Spleen (tissue), 11 donors: ENCODE data around the gene PODNL1. TPM values are rescaled to one million over a fixed set of nuclear protein-coding genes. Genes with fewer than 3 reads are reported as not detected.

ENCODE experiments used
- DNase-seq: peaks from one replicate; pipeline ENCODE4 v3.0.0-alpha.2; 2020
- H3K27ac ChIP-seq, 8 donors: fragments of 200-600 bp; sonication (generic) in 7 of 8; 1 replicate in 4 of 8; 2 replicates in 4 of 8; pipeline versions ENCODE4 v1.5.0 to v1.8.0; 2016 to 2021; ENCODE audit warnings: inconsistent platforms in 4 of 8, mild to moderate bottlenecking in 4 of 8, moderate library complexity in 1 of 8
- H3K27me3 ChIP-seq, 7 donors: fragments of 200-600 bp; sonication (generic) in 6 of 7; replicated peaks in 1 of 7; 1 replicate in 4 of 7; 2 replicates in 3 of 7; pipeline versions ENCODE4 v1.5.0 to v1.8.0; 2016 to 2021; ENCODE audit warnings: inconsistent platforms in 3 of 7, mild to moderate bottlenecking in 1 of 7
- H3K36me3 ChIP-seq, 6 donors: fragments of 200-600 bp; sonication (generic) in 5 of 6; 1 replicate in 4 of 6; 2 replicates in 2 of 6; pipeline versions ENCODE4 v1.5.0 to v1.8.0; 2016 to 2021; ENCODE audit warnings: inconsistent platforms in 2 of 6
- H3K4me1 ChIP-seq, 6 donors: fragments of 200-600 bp; sonication (generic) in 5 of 6; 1 replicate in 3 of 6; 2 replicates in 3 of 6; pipeline versions ENCODE4 v1.5.0 to v1.8.0; 2016 to 2021; ENCODE audit warnings: inconsistent platforms in 3 of 6
- H3K4me3 ChIP-seq, 8 donors: fragments of 200-600 bp; sonication (generic) in 7 of 8; 1 replicate in 4 of 8; 2 replicates in 4 of 8; pipeline versions ENCODE4 v1.5.0 to v1.8.0; 2016 to 2021; ENCODE audit warnings: inconsistent platforms in 4 of 8, mild to moderate bottlenecking in 4 of 8, moderate library complexity in 2 of 8
- H3K9me3 ChIP-seq, 8 donors: fragments of 200-600 bp; sonication (generic) in 7 of 8; 1 replicate in 4 of 8; 2 replicates in 4 of 8; pipeline versions ENCODE4 v1.5.0 to v1.8.0; 2016 to 2021; ENCODE audit warnings: inconsistent platforms in 4 of 8
- CTCF ChIP-seq, 11 experiments: fragments of 200-600 bp in 7 of 11; fragments of 450-650 bp in 4 of 11; sonication (generic) in 4 of 11; IDR thresholded peaks in 8 of 11; conservative IDR thresholded peaks in 3 of 11; 1 replicate in 7 of 11; 2 replicates in 4 of 11; pipeline versions ENCODE4 v1.4.0 to v1.8.0; 2016 to 2021; ENCODE audit warnings: antibody characterized with exemption in 11 of 11, inconsistent platforms in 4 of 11, mild to moderate bottlenecking in 1 of 11
- POLR2A ChIP-seq, 3 donors: fragments of 450-650 bp; IDR thresholded peaks; one replicate each; pipeline ENCODE4 v1.5.1; 2017; ENCODE audit warnings: antibody characterized with exemption in 3 of 3, mild to moderate bottlenecking in 1 of 3
- POLR2AphosphoS5 ChIP-seq, 3 donors: sonication (generic); formaldehyde crosslinking; IDR thresholded peaks; one replicate each; pipeline ENCODE4 v1.5.1; 2017; ENCODE audit warnings: antibody characterized with exemption in 3 of 3
- WGBS, 5 donors: extraction: QIAGEN DNeasy Blood & Tissue Kit in 3 of 5; methylation state at CpG; one replicate each; pipeline versions ENCODE4 v1.1.5 to v1.1.7; 2013 to 2018; 5-methylcytosine and 5-hydroxymethylcytosine counted together
- intact Hi-C: fragments of 100-400 bp; cut with DNase I; formaldehyde crosslinking; loops from one replicate; pipeline ENCODE4 v1.15.0; 2023; ENCODE audit warnings: low total_unique reads
- polyA plus RNA-seq, 3 donors: library from polyadenylated mRNA; stranded (reverse); fragments of 200-250 nt; gene quantifications; one replicate each; pipeline ENCODE4 v1.2.1, GENCODE V29; 2013
- total RNA-seq, 7 donors: library from RNA; depleted of rRNA in 3 of 7; stranded (reverse); fragments of >200 nt in 3 of 7; fragmentation: NEBNext Ultra II Directional in 4 of 7; extraction: Animal tissue kit (Norgen Biotek cat#: 25700) in 4 of 7; gene quantifications; one replicate each; pipeline versions ENCODE4 v1.1.0 to v1.2.1, GENCODE V29; 2016 to 2021
- donor health status: healthy with polysubstance abuse.
- donor health status: DM: no; HTN: no; CAD: no; lungs with moderate emphysema.
- donor health status: DM: no; HTN: no; CAD: no.
- donor health status: Bipolar disorder and iron deficiency.
- donor health status: healthy.
- donor health status: DM: no; HTN: no; CAD: no.
- donor health status: DM: yes; HTN: yes; CAD: no.

PODNL1 gene
- total and polyA plus RNA-seq, 10 donors: 0.19 to 3.0 (median 0.54) TPM; not detected in 1

GRCh38 chr19:13962699-13963602, 24.7 kb upstream of the PODNL1 start:
- Histone ChIP-seq H3K4me3 (no peak overlapping the region), H3K27ac (no peak overlapping the region), H3K27me3 (no peaks in the 10 kb centered on the region), H3K4me1 (no peaks in the 10 kb centered on the region), H3K36me3 (peaks cover 0 to 100% (median 97%) of the 10 kb centered on the region in 6 donors), H3K9me3 (no peaks in the 10 kb centered on the region)
- no peak for DNase-seq
- WGBS, 5 donors: 91 to 93% (median 92%) methylated on average over 66 to 89 of the region's 89 CpGs
- intact Hi-C loops: no loop called here
- peak; percentile 33 to 67 (median 43) for TF ChIP-seq POLR2AphosphoS5 (IDR thresholded peaks at IDR 0.05)
- no peak for TF ChIP-seq CTCF (IDR thresholded peaks at IDR 0.05 in 8 of 11, conservative IDR thresholded peaks at IDR 0.05 in 3 of 11)

- DNase-seq: no peak
- WGBS, 5 donors: 79 to 91% (median 86%) methylated on average over 32 to 55 of the region's 55 CpGs
- Histone ChIP-seq H3K9me3 (no peaks in the 10 kb centered on the region), H3K4me1 (no peaks in the 10 kb centered on the region), H3K27me3 (no peaks in the 10 kb centered on the region), H3K27ac (no peak overlapping the region), H3K4me3 (no peak overlapping the region), H3K36me3 (peaks cover 0 to 100% (median 97%) of the 10 kb centered on the region in 6 donors)
- TF ChIP-seq POLR2A (IDR thresholded peaks at IDR 0.05): no peak
- no peak for TF ChIP-seq CTCF (IDR thresholded peaks at IDR 0.05 in 8 of 11, conservative IDR thresholded peaks at IDR 0.05 in 3 of 11)
- no peak for TF ChIP-seq POLR2AphosphoS5 (IDR thresholded peaks at IDR 0.05)
- intact Hi-C loops: no loop called here
These were observed 23.8 kb upstream of the PODNL1 start for GRCh38 chr19:13961826-13962698.

GRCh38 chr19:13960863-13961784, 22.9 kb upstream of the PODNL1 start:
- Histone ChIP-seq H3K27me3 (no peaks in the 10 kb centered on the region), H3K27ac (no peak overlapping the region), H3K4me3 (no peak overlapping the region), H3K4me1 (no peaks in the 10 kb centered on the region), H3K36me3 (peaks cover 3 to 100% (median 97%) of the 10 kb centered on the region in 6 donors), H3K9me3 (no peaks in the 10 kb centered on the region)
- no peak for TF ChIP-seq POLR2A (IDR thresholded peaks at IDR 0.05)
- no peak for TF ChIP-seq CTCF (IDR thresholded peaks at IDR 0.05 in 8 of 11, conservative IDR thresholded peaks at IDR 0.05 in 3 of 11)
- peak; percentile 11 to 64 (median 16) for TF ChIP-seq POLR2AphosphoS5 (IDR thresholded peaks at IDR 0.05)
- 91 to 94% (median 93%) methylated on average over 37 to 39 of the region's 39 CpGs for WGBS, 5 donors
- DNase-seq: no peak
- intact Hi-C loops: no loop called here
